Astrocyte of the hippocampus (primary cell): Measurements from ENCODE around the gene CDK17.
A peak's percentile ranks its signal among the peaks of the same experiment; 100 is the strongest.

Experiments
- DNase-seq: peaks from one replicate; pipeline ENCODE4 v3.0.0; 2011; ENCODE audit warnings: low read depth, low spot score

The CDK17 gene

GRCh38 chr12:96240656-96241055, 159.6 kb downstream of the CDK17 start:
- no peak for DNase-seq

GRCh38 chr12:96239711-96240635, 160.3 kb downstream of the CDK17 start:
- DNase-seq = no peak

- DNase-seq = no peak
These were observed 161.7 kb downstream of the CDK17 start for GRCh38 chr12:96238336-96239047.

GRCh38 chr12:96237465-96238077, 162.7 kb downstream of the CDK17 start:
- DNase-seq = peak; percentile 97

GRCh38 chr12:96237035-96237434, 163.2 kb downstream of the CDK17 start:
- DNase-seq = no peak

- peak; percentile 84 for DNase-seq
These were observed 163.9 kb downstream of the CDK17 start for GRCh38 chr12:96236221-96236822.

GRCh38 chr12:96235484-96235826, 164.8 kb downstream of the CDK17 start:
- no peak for DNase-seq

- no peak for DNase-seq
These were observed 165.4 kb downstream of the CDK17 start for GRCh38 chr12:96234591-96235483.

GRCh38 chr12:96233939-96234461, 166.2 kb downstream of the CDK17 start:
- peak; percentile 96 for DNase-seq

GRCh38 chr12:96233168-96233567, 167.1 kb downstream of the CDK17 start:
- no peak for DNase-seq

- no peak for DNase-seq
These were observed 169.6 kb downstream of the CDK17 start for GRCh38 chr12:96230646-96231045.

- no peak for DNase-seq
These were observed 171.5 kb downstream of the CDK17 start for GRCh38 chr12:96228566-96229248.
